Right renal pelvis (tissue), 4 donors: ENCODE data around the gene PRSS21. TPM values are rescaled to one million over a fixed set of nuclear protein-coding genes. Genes with fewer than 3 reads are reported as not detected.

Experiments
- DNase-seq, 4 donors: peaks; one replicate each; pipeline ENCODE4 v3.0.0-alpha.2; 2013; ENCODE audit warnings: low read depth in 4 of 4, low spot score in 3 of 4, missing footprints in 1 of 4
- polyA plus RNA-seq, 4 donors: library from polyadenylated mRNA; unstranded; fragments of 120-200 nt; gene quantifications; one replicate each; pipeline ENCODE4 v1.2.1, GENCODE V29; 2013; ENCODE audit not compliant: insufficient read length in 4 of 4

The PRSS21 gene
- polyA plus RNA-seq = under 1 TPM in 3 of 4 donors, not detected in 1; 0.13 to 0.33 (median 0.20) TPM

DNA sequence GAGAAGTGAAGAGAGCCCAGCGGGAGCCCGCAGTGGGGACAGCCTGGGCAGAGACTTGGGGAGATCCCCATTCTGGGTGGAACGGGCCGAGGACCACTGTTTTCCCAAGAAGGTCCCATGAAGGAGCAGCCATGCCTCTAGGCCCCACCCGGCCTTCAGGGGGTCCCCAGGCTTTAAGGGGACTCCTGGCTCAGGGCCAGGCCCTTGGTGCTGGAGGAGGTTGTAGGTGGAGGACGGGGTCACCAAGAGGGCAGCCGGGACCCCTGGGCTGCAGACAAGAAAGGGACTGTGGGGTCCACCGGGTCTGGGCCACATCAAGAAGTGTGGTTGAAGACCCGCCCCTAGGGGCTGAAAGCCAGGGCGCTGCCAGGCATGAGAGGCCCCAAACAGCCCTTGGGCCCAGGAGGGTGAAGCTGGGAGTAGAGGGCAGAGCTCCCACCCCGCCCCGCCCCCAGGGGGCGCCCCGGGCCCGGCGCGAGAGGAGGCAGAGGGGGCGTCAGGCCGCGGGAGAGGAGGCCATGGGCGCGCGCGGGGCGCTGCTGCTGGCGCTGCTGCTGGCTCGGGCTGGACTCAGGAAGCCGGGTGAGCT lies at the start of gene PRSS21:
Gene PRSS21, plus strand, starts transcription at position 487 of the 589 bp plus-strand sequence. Its CDS starts 32 bp downstream, at position 519.
- no peak for DNase-seq

- no peak for DNase-seq
Measured at GRCh38 chr16:2767891-2768290, 49.1 kb upstream of the PRSS21 start.

DNA sequence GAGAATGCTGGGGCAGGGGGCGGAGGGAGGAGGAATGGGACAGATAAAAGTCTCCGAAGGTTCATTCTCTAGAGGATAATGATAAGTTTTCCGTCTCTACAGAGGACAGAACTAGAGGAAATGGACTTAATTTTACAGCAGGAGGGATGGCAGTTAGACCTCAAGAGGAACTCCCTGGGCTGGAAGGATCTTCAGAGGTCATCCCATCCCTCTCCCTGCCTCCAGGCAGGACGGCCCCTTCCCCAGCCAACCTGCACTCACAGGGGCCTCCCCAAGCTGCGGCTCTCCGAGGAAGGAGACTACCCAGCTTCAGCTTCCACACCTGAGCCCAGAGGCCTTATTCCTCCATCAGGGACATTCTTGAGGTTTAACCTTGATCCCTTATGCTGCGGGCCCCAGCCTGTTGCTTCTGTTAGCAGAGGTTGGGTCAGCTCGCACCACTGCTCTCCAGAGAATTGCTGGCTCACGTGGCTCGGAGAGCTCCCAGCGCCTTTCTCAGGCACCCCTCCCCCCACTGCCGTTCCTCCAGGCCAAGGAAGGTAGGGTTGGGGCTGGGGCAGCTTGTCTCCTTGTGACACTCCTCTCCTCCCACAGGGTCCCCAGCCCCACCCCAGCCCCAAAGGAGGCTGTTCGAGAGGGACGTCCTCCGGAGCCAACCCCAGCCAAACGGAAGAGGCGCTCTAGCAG lies 48.5 kb upstream of the PRSS21 start:
- no peak for DNase-seq

- no peak for DNase-seq
Measured at GRCh38 chr16:2769100-2769529, 47.9 kb upstream of the PRSS21 start.

DNA sequence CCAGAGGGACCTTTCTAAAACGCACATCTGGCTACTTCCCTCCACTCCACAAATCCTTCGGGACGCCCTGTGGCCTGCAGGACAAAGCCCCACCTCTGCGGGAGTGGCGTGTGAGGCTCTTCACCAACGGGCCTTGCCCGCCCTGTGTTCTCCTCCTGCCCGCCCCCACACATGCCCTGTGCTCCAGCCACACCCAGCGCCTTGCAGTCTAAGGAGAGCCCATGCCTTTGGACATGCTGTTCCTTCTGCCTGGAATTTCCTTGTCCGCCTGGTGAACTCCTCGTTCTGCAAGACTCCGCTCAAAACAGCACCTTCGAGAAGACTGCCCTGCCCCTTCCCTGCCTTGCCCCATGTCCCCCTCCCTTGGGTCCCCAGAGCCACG lies 47.4 kb upstream of the PRSS21 start:
- DNase-seq = no peak

DNA sequence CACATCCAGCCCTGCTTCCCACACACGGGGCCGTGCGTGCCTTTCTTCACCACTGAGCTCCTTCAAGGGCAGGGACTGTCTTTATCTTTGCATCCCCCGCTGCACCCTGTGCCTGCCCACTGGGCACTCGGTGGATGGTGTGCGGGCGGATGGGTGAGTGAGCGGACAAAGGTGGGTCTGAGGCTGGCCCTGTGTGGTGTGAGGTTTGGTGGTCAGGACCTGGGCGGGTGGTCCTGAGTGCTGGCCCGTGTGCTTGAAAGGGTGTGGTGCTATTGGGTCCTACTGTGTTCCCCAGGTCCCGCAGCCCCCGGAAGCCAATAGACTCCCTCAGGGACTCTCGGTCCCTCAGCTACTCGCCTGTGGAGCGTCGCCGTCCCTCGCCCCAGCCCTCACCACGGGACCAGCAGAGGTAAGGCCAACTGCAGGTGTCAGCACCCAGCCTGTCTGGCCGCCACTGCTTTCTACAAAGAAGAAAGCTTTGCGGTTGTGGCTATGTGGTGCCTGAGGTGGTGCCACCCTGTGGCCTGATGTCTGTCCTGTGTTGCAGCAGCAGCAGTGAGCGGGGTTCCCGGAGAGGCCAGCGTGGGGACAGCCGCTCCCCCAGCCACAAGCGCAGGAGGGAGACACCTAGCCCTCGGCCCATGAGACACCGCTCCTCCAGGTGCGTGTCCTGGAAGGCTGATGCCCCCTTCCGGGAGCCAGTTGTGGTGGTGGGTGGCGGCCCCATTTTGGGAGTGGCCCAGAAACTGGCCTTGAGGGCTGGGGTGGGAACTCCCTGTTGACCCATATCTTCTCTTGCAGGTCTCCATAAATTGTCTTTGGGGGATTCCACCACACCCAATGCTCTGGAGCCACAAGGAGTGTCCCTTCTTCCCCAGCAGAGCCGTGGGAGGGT lies 46.7 kb upstream of the PRSS21 start:
- DNase-seq = no peak

DNA sequence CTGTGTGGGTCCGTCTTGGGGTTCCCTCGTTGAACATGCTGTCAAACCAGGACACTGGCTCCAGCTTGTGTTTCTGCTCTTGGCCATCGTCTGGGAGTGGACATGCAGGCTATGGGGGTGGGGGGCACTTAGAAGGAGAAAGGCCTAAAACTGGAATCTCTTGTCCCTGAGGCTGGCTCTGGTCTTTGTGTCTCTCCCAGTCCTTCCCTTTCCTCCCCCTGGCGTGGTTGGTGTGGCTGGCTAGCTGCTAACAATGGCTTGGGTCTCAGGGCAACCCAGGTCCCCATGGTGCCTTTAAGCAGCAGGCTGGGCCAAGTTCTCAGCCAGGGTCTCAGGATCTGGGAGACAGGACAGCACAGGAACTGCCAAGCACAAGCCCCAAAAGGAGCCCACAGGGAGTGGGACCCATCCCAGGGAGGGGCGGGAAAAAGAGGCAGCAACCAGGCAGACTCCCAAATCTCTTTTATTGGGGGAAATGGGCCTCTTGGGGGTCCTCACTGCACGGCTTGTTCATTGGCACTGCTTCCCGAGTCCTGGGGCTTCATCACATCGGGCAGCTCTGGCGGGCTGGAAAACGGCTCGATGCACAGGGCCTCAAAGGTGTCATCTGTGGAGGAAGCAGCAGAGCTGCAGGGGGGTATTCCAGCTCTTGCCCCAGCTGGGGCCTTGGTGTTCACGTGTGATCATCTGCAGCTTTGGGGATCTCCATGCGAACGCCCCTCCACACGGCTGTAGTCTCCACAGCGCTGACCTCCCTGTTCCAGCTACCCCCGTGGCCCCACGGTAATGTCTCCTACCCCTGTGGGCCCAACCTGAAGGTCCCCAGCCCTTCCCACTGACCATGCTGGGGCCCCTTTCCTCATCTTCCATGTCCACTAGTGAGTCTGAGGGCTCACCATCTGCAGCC lies 45.3 kb upstream of the PRSS21 start:
- no peak for DNase-seq

DNA sequence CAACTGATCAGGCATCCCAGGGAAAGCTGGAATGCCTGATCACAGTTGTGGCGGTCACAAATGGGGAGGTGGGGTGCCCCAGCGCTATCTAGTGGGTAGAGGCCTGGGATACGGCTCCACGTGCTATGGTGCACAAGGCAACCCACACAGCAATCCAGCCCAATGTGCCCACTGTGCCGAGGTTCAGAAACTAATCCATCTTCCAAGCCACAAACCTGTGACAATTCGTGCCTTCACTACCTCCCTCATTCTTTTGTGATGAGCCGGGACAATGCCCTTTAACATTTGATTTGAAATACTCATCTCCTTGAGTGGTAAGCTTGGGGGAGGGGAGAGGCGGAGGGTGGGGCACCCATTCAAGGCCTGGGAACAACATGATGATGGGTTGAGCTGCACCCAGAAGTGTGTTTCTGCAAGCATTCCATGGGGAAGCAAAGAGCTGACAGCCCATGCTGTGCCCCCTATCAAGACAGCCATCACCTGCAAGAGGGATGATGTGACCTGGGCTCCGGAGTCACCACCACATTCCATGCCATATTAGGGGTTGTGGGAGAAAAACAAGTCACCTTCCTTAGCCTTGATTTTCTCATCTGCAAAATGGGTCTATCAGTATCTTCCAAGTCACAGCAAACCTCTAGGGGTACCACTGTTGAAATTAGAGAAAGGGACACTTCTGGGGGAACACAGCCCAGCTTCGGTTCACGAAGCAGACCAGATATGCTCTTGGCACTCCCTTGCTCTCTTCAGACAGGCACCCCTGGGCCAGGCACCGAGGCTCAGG lies 43.7 kb upstream of the PRSS21 start:
- no peak for DNase-seq

DNA sequence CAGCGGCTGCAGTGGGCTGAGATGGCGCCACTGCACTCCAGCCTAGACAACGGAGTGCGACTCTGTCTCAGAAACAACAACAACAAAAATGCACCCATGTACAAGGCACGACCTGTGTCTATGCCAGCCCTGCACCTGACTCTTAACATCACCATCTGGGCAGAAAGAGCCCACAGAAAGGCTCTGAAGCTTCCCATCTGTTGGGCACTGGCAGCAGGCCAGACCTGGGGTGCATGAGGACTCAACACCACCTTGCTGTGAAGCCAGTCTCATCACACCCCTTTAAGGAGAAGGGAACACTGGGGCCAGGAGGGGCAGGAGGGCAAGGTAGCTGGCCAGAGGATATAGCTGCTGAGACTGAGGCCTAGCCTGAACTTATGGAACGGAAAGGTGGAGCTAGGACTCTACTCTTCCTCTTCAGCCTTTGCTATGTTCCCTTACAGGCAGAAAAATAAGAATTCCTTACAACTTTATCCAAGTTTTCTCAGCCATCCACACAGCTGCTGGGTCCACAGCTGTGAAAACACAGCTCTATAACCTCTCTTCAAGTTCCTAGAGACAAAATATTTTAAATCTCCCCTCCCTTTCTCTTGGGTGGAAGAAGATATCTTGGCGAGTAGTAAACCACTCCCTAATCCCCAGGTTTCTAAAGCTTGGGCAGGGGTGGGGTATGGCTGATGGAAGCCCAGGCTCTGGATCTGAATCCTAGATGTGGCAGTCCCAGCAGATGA lies 42.7 kb upstream of the PRSS21 start:
- no peak for DNase-seq

- DNase-seq = no peak
Measured at GRCh38 chr16:2775131-2775716, 41.8 kb upstream of the PRSS21 start.

DNA sequence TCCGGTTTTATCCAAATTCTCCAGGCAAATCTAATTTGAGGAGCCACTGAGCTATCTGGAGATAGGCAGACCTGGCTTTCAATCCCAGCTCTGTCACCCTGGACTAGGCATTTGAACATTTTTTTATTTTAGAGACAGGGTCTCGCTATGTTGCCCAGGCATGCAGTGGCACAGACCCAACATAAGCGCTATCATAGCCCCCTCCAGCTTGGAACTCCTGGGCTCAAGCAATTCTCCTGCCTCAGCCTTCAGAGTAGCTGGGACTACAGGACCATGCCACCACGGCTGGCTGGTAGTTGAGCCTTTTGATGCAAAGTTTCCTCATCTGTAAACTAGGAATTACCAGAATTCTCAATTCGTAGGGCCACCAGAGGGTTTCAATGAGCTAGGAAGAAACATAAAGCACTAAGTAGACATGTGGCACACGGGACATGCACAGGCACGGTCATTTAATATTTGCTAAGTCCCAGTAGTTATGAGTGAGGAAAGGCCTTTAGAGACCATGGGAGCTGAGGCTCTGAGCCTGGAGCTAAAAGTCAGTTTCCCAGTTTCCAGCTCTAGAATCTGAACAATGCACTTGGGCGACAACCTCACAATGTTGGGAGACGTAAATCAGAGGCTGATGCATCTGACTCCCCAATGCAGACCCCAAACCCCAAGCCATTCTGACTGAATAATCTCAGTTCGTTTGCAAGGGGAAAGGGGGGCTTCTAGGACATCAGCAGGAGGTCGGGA lies 41.1 kb upstream of the PRSS21 start:
- DNase-seq = no peak

DNA sequence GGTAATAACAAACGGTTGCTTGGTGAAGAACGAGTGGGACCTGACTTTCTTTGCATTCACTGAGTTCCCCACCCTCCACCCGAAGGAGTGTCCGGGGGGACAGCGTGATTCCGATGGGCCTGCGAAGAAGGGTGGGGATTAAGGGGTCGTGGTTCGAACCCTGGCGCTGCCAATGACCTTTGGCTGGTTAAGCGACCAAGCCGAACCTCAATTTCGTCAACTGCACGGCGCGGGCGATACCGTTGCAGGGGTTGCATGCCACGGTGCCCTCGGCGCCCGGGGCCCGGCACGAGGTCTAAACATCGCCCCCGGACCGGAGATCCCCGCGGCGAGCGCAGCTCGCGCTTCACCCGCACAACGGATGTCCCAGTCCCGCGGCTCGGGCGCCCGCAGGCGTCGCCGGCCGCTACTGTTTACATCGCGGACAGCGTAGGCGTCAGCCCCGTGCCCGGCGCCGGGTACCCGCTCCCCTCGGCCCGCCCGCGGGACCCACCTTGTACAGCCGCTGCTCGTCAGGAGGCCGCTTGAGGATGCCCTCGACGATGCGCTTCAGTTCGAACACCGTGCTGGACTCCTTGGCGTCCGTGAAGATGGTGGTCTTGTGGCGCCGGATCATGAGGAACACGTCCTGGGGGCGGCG lies 40.4 kb upstream of the PRSS21 start:
- DNase-seq = no peak

DNA sequence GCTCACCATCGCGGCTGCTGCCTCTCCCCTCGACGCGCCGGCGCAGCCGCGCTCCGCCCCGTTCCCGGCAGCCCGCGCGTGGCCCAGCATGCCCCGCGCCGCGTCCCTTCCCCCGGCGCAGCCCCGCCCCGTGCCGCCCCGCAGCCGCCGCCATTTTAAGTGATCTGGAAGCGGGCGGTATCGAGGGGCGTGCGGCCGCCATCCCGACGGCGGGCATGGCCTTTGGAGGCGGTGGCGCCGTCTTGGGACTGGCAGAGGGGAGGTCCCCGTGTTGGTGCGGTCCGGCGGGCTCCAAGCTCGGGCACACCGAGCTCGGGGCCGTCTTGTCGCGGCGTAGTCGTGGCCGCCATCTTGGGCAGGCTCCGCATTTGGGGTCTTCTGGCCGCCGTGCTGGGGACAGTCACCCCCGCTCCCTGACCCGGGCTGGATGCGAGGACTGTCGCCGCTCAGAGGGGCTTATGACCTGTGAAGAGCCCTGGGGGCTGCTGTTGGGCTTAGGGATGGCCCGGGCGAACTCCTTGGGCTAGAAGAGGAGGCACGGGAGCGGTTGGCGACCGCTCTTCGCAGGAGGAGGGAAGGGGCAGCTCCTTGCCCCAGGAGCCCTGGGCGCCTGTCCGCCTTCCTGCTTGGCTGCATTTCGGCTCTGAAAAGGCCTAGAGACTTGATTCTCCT lies 39.7 kb upstream of the PRSS21 start, which contains the start of gene ELOB:
Gene ELOB, minus strand, starts transcription at position 50 of the 672 bp plus-strand sequence. Its CDS starts 41 bp downstream, at position 9.
- DNase-seq = peak; percentile 70 to 85 (median 78)

DNA sequence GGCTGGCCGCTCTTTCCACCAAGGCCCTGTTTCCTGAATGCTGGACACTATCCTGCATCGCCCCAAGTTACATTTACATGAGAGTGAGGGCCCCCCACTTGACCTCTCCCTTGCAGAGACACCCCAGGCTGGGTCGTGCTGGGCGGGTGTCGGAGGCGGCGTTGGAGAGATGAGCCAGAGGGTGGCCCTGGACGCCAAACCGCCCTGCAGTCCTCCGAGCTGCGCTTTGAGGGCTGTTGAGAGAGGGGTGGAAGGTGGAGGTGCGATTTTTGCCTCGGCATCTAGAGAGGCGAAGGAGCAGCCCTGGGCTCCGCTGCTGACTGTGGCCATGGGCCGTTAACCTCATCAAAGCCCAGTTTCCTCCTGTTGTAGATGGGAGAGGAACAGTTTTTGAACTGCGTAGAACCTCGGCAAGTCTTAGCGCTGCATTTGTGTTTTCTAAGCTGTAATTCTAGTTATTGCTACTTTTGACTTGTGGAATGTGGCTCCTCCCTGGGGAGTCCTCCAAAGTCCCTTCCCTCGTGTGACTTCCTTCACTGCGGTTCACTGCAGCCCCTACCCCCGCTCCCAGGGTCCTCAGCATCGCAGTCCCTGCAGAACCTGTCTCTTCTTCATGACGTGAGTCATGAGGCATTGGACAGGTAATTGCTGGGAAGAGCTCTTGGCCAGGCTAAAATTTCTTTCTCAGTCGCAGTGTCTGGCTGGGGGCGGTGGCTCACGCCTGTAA lies 39.0 kb upstream of the PRSS21 start:
- DNase-seq = peak in 3 of 4 donors; percentile 24 to 49 (median 31)

GRCh38 chr16:2778630-2778958 lies 38.4 kb upstream of the PRSS21 start:
- DNase-seq = no peak
